WTC11 (cell line): ENCODE results near the gene ZMYND8.

Experiments used
- ATF2 ChIP-seq: sonication (generic); formaldehyde crosslinking; IDR thresholded peaks from 2 replicates; pipeline ENCODE4 v1.8.1; 2022; ENCODE audit warnings: low read depth, missing genetic modification reagents, borderline replicate concordance
- CTCF ChIP-seq: fragments of 200-600 bp; IDR thresholded peaks from 2 replicates; pipeline ENCODE4 v1.8.0; 2022; ENCODE audit warnings: antibody characterized with exemption
- E2F1 ChIP-seq: sonication (generic); formaldehyde crosslinking; IDR thresholded peaks from 2 replicates; pipeline ENCODE4 v1.8.0; 2022; ENCODE audit warnings: mild to moderate bottlenecking, missing genetic modification reagents
- FOXK1 ChIP-seq: sonication (generic); formaldehyde crosslinking; IDR thresholded peaks from 2 replicates; pipeline ENCODE4 v1.8.0; 2022; ENCODE audit warnings: mild to moderate bottlenecking, moderate library complexity, missing genetic modification reagents
- JUN ChIP-seq: sonication (generic); formaldehyde crosslinking; IDR thresholded peaks from 2 replicates; pipeline ENCODE4 v1.8.0; 2023; ENCODE audit warnings: mild to moderate bottlenecking, missing genetic modification reagents
- SP1 ChIP-seq: sonication (generic); formaldehyde crosslinking; conservative IDR thresholded peaks from 2 replicates; pipeline ENCODE4 v1.8.1; 2022; ENCODE audit warnings: missing genetic modification reagents
- TP53 ChIP-seq: sonication (generic); formaldehyde crosslinking; IDR thresholded peaks from 2 replicates; pipeline ENCODE4 v1.8.1; 2023; ENCODE audit warnings: mild to moderate bottlenecking, missing genetic modification reagents
- USF2 ChIP-seq: sonication (generic); formaldehyde crosslinking; IDR thresholded peaks from 2 replicates; pipeline ENCODE4 v1.8.1; 2023; ENCODE audit warnings: mild to moderate bottlenecking, missing genetic modification reagents, moderate library complexity
- ZNF671 ChIP-seq: fragments of 250-450 bp; sonication (Bioruptor Pico); IDR thresholded peaks from 2 replicates; pipeline ENCODE4 v1.8.0; 2021; ENCODE audit warnings: mild to moderate bottlenecking
- TF ChIP-seq, protein P1 (sequence below): sonication (generic); formaldehyde crosslinking; conservative IDR thresholded peaks from 2 replicates; pipeline ENCODE4 v1.8.1; 2023; ENCODE audit warnings: mild to moderate bottlenecking, low read depth, missing genetic modification reagents, moderate library complexity
- TF ChIP-seq, protein P2 (sequence below): sonication (generic); formaldehyde crosslinking; conservative IDR thresholded peaks from 2 replicates; pipeline ENCODE4 v1.8.1; 2022; ENCODE audit warnings: mild to moderate bottlenecking, missing genetic modification reagents

- TF ChIP-seq CTCF (no peak), TP53 (CRISPR knock-in tag) (no peak), ATF2 (no peak), USF2 (no peak), E2F1 (CRISPR knock-in tag) (no peak), SP1 (no peak), FOXK1 (no peak), JUN (CRISPR knock-in tag) (no peak), ZNF671 (CRISPR knock-in tag) (no peak)
- TF ChIP-seq, protein P1, sequence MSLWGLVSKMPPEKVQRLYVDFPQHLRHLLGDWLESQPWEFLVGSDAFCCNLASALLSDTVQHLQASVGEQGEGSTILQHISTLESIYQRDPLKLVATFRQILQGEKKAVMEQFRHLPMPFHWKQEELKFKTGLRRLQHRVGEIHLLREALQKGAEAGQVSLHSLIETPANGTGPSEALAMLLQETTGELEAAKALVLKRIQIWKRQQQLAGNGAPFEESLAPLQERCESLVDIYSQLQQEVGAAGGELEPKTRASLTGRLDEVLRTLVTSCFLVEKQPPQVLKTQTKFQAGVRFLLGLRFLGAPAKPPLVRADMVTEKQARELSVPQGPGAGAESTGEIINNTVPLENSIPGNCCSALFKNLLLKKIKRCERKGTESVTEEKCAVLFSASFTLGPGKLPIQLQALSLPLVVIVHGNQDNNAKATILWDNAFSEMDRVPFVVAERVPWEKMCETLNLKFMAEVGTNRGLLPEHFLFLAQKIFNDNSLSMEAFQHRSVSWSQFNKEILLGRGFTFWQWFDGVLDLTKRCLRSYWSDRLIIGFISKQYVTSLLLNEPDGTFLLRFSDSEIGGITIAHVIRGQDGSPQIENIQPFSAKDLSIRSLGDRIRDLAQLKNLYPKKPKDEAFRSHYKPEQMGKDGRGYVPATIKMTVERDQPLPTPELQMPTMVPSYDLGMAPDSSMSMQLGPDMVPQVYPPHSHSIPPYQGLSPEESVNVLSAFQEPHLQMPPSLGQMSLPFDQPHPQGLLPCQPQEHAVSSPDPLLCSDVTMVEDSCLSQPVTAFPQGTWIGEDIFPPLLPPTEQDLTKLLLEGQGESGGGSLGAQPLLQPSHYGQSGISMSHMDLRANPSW: no peak
- TF ChIP-seq, protein P2, sequence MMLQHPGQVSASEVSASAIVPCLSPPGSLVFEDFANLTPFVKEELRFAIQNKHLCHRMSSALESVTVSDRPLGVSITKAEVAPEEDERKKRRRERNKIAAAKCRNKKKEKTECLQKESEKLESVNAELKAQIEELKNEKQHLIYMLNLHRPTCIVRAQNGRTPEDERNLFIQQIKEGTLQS (CRISPR knock-in tag): no peak
These were observed 68.8 kb downstream of the ZMYND8 start for GRCh38 chr20:47287609-47288144.
